Neural crest cell (in vitro differentiated cells): ENCODE data around the gene RBFOX1. TPM values are rescaled to one million over a fixed set of nuclear protein-coding genes. Genes with fewer than 3 reads are reported as not detected.

Experiments
- DNase-seq: peaks from one replicate; pipeline ENCODE4 v3.0.0; 2021; ENCODE audit warnings: low read depth, mixed read lengths, low spot score
- H3K27ac Mint-ChIP-seq: one replicate; pipeline ENCODE4 v1.8.0; 2021; ENCODE audit warnings: mild to moderate bottlenecking, mixed read lengths; ENCODE audit not compliant: unreplicated experiment
- H3K27me3 Mint-ChIP-seq: 2 replicates; pipeline ENCODE4 v1.8.0; 2021; ENCODE audit warnings: low read depth, mild to moderate bottlenecking, mixed read lengths
- H3K36me3 Mint-ChIP-seq: 2 replicates; pipeline ENCODE4 v1.8.0; 2021; ENCODE audit warnings: low read depth, mild to moderate bottlenecking, mixed read lengths
- H3K4me1 Mint-ChIP-seq: 2 replicates; pipeline ENCODE4 v1.8.0; 2021; ENCODE audit warnings: mixed read lengths
- H3K4me3 Mint-ChIP-seq: one replicate; pipeline ENCODE4 v1.8.0; 2021; ENCODE audit warnings: mild to moderate bottlenecking, mixed read lengths
- H3K9me3 Mint-ChIP-seq: 2 replicates; pipeline ENCODE4 v1.8.0; 2021; ENCODE audit warnings: mixed read lengths
- CTCF ChIP-seq: fragments of 200-600 bp; sonication (generic); conservative IDR thresholded peaks from 2 replicates; pipeline ENCODE4 v1.5.0; 2021; ENCODE audit warnings: antibody characterized with exemption, mild to moderate bottlenecking
- total RNA-seq: library from RNA; stranded (reverse); gene quantifications from 2 replicates; pipeline ENCODE4 v1.2.1, GENCODE V29; 2021

Gene RBFOX1
- total RNA-seq, 1 donor from 2014 or later, result 1.4 TPM

GRCh38 chr16:7624871-7625766, 292.5 kb downstream of the RBFOX1 start:
- Mint-ChIP-seq H3K9me3 (no peaks in the 10 kb centered on the region), H3K27ac (no peak overlapping the region), H3K4me3 (no peak overlapping the region), H3K4me1 (no peaks in the 10 kb centered on the region), H3K36me3 (no peaks in the 10 kb centered on the region), H3K27me3 (peaks cover 7% of the 10 kb centered on the region)
- no peak for TF ChIP-seq CTCF
- no peak for DNase-seq

GRCh38 chr16:7628981-7629380, 296.3 kb downstream of the RBFOX1 start:
- Mint-ChIP-seq H3K9me3 (no peaks in the 10 kb centered on the region), H3K27me3 (peaks cover 7% of the 10 kb centered on the region), H3K36me3 (no peaks in the 10 kb centered on the region), H3K27ac (no peak overlapping the region), H3K4me3 (no peak overlapping the region), H3K4me1 (no peaks in the 10 kb centered on the region)
- TF ChIP-seq CTCF, result no peak
- DNase-seq, result no peak

GRCh38 chr16:7629571-7629970, 296.9 kb downstream of the RBFOX1 start:
- Mint-ChIP-seq H3K27ac (no peak overlapping the region), H3K4me3 (no peak overlapping the region), H3K4me1 (no peaks in the 10 kb centered on the region), H3K27me3 (peaks cover 7% of the 10 kb centered on the region), H3K36me3 (no peaks in the 10 kb centered on the region), H3K9me3 (no peaks in the 10 kb centered on the region)
- DNase-seq, result no peak
- no peak for TF ChIP-seq CTCF

GRCh38 chr16:7637446-7637845, 304.8 kb downstream of the RBFOX1 start:
- H3K36me3 Mint-ChIP-seq, result no peaks in the 10 kb centered on the region
- peaks cover 3% of the 10 kb centered on the region for H3K27me3 Mint-ChIP-seq

GRCh38 chr16:7638306-7638705, 305.7 kb downstream of the RBFOX1 start:
- DNase-seq, result no peak
- Mint-ChIP-seq H3K36me3 (no peaks in the 10 kb centered on the region), H3K9me3 (no peaks in the 10 kb centered on the region), H3K4me3 (no peak overlapping the region), H3K27me3 (peaks cover 3% of the 10 kb centered on the region), H3K4me1 (no peaks in the 10 kb centered on the region), H3K27ac (no peak overlapping the region)
- no peak for TF ChIP-seq CTCF

More at GRCh38 chr16:7637446-7637845, 304.8 kb downstream of the RBFOX1 start:
- Mint-ChIP-seq H3K4me1 (no peaks in the 10 kb centered on the region), H3K27ac (no peak overlapping the region), H3K4me3 (no peak overlapping the region), H3K9me3 (no peaks in the 10 kb centered on the region)
- no peak for DNase-seq
- no peak for TF ChIP-seq CTCF
